HepG2 (cell line): ENCODE measurements around the gene ZNF587B. TPM values are rescaled to one million over a fixed set of nuclear protein-coding genes. Genes with fewer than 3 reads are reported as not detected.
A peak's percentile ranks its signal among the peaks of the same experiment; 100 is the strongest.

Source experiments
- CREM ChIP-seq, 2 experiments: sonication (generic) in 1 of 2; formaldehyde crosslinking in 1 of 2; IDR thresholded peaks; 2 replicates each; pipeline versions ENCODE4 v1.4.0 to v1.6.1; 2016 to 2020; ENCODE audit warnings: antibody characterized with exemption in 1 of 2, mild to moderate bottlenecking in 1 of 2, missing genetic modification reagents in 1 of 2
- DR1 ChIP-seq: sonication (generic); formaldehyde crosslinking; IDR thresholded peaks from 2 replicates; pipeline ENCODE4 v1.8.0; 2021; ENCODE audit warnings: mild to moderate bottlenecking, missing genetic modification reagents, inconsistent platforms
- GABPB1 ChIP-seq: IDR thresholded peaks from 2 replicates; pipeline ENCODE4 v1.6.1; 2016; ENCODE audit warnings: mild to moderate bottlenecking, missing genetic modification reagents, moderate library complexity, missing compliant biosample characterization
- HCFC1 ChIP-seq: fragments of 150-350 bp; IDR thresholded peaks from 2 replicates; pipeline ENCODE4 v1.6.1; 2014; ENCODE audit warnings: low read depth, low read length
- HNF1A ChIP-seq, 2 experiments: sonication (generic) in 1 of 2; formaldehyde crosslinking in 1 of 2; IDR thresholded peaks; 2 replicates each; pipeline versions ENCODE4 v1.4.0 to v1.6.1; 2016 to 2020; ENCODE audit warnings: borderline replicate concordance in 1 of 2, low read depth in 1 of 2, mild to moderate bottlenecking in 1 of 2, missing genetic modification reagents in 1 of 2
- KAT8 ChIP-seq: IDR thresholded peaks from 2 replicates; pipeline ENCODE4 v1.6.1; 2016; ENCODE audit warnings: missing genetic modification reagents, missing compliant biosample characterization
- KDM2A ChIP-seq: sonication (generic); formaldehyde crosslinking; IDR thresholded peaks from 2 replicates; pipeline ENCODE4 v1.4.0; 2020; ENCODE audit warnings: low read depth, missing genetic modification reagents, borderline replicate concordance
- MAZ ChIP-seq, 2 experiments: sonication (generic) in 1 of 2; formaldehyde crosslinking in 1 of 2; IDR thresholded peaks; 2 replicates each; pipeline versions ENCODE4 v1.5.0 to v1.6.1; 2012 to 2020; ENCODE audit warnings: low read depth in 2 of 2, mild to moderate bottlenecking in 2 of 2, borderline replicate concordance in 1 of 2, improper control_type of control experiment in 1 of 2, low read length in 1 of 2, missing genetic modification reagents in 1 of 2, moderate library complexity in 1 of 2
- MYC ChIP-seq: sonication (generic); formaldehyde crosslinking; IDR thresholded peaks from 2 replicates; pipeline ENCODE4 v1.9.0; 2021; ENCODE audit warnings: missing genetic modification reagents, borderline replicate concordance
- POGZ ChIP-seq: sonication (generic); formaldehyde crosslinking; IDR thresholded peaks from 2 replicates; pipeline ENCODE4 v1.4.0; 2020; ENCODE audit warnings: mild to moderate bottlenecking, missing genetic modification reagents
- REST ChIP-seq, 2 experiments: IDR thresholded peaks; 2 replicates each; pipeline ENCODE4 v1.6.1; 2011 to 2012; ENCODE audit warnings: low read length in 2 of 2, borderline replicate concordance in 1 of 2, low read depth in 1 of 2, mild to moderate bottlenecking in 1 of 2, moderate library complexity in 1 of 2
- SIN3A ChIP-seq: IDR thresholded peaks from 2 replicates; pipeline ENCODE4 v1.6.1; 2011; ENCODE audit warnings: low read depth, mild to moderate bottlenecking, control low read depth, low read length, borderline replicate concordance
- TGIF2 ChIP-seq: IDR thresholded peaks from 2 replicates; pipeline ENCODE4 v1.6.1; 2016; ENCODE audit warnings: control low read depth, missing compliant biosample characterization
- ZNF574 ChIP-seq: sonication (generic); formaldehyde crosslinking; IDR thresholded peaks from 2 replicates; pipeline ENCODE4 v1.4.0; 2020; ENCODE audit warnings: missing genetic modification reagents
- ZNF768 ChIP-seq: sonication (generic); formaldehyde crosslinking; IDR thresholded peaks from 2 replicates; pipeline ENCODE4 v1.4.0; 2020; ENCODE audit warnings: missing genetic modification reagents
- ZSCAN31 ChIP-seq: sonication (generic); formaldehyde crosslinking; IDR thresholded peaks from 2 replicates; pipeline ENCODE4 v1.5.0; 2020; ENCODE audit warnings: low read depth, mild to moderate bottlenecking, missing genetic modification reagents
- polyA plus RNA-seq, 8 experiments: library from polyadenylated mRNA; depleted of rRNA in 3 of 8; stranded (reverse) in 7 of 8; unstranded in 1 of 8; fragments of >200 nt; fragmentation: Illumina TruSeq in 4 of 8; extraction: Trizol in 4 of 8; gene quantifications; 2 replicates each; pipeline versions ENCODE4 v1.2.1 to v1.2.3, GENCODE V29; 2011 to 2016; ENCODE audit warnings: low read depth in 4 of 8, missing spikeins in 1 of 8, mixed read lengths in 1 of 8; ENCODE audit not compliant: insufficient read depth in 1 of 8
- total RNA-seq, 5 experiments: library from RNA; depleted of rRNA; stranded (reverse); fragments of >200 nt; fragmentation: Illumina TruSeq; extraction: Trizol; gene quantifications; 2 replicates each; pipeline ENCODE4 v1.2.3, GENCODE V29; 2016; ENCODE audit warnings: low read depth in 1 of 5

Gene ZNF587B
- total and polyA plus RNA-seq, 2 of the 13 experiments (the other 11 are each of a cell fraction or from before 2014, with no cell fraction given): 5.2 to 29.9 TPM

GRCh38 chr19:57814505-57815246 lies 15.4 kb upstream of the ZNF587B start, which contains the start of gene ZNF552 (continued):
- no peak for TF ChIP-seq HNF1A (IDR thresholded peaks at IDR 0.05; ENCODE audit: low read depth)
- TF ChIP-seq HNF1A (CRISPR knock-in tag; IDR thresholded peaks at IDR 0.05; ENCODE audit: borderline replicate concordance): 0 out of 2 replicates have a peak, but pooled peaks have one; percentile 36
- peak; percentile 80; the same call in 1 of the 2 replicates for TF ChIP-seq SIN3A
- peak; percentile 43; the same call in 1 of the 2 replicates for TF ChIP-seq MYC (CRISPR knock-in tag)
- peak; percentile 84 for TF ChIP-seq ZNF574 (CRISPR knock-in tag)
- TF ChIP-seq KAT8 (CRISPR knock-in tag): peak; percentile 91
- TF ChIP-seq ZNF768: peak; percentile 24; the same call in 1 of the 2 replicates
- 0 out of 2 replicates have a peak, but pooled peaks have one; percentile 72 for TF ChIP-seq ZSCAN31 (CRISPR knock-in tag)
- 0 out of 2 replicates have a peak, but pooled peaks have one; percentile 14 for TF ChIP-seq TGIF2 (CRISPR knock-in tag)
- TF ChIP-seq CREM (IDR thresholded peaks at IDR 0.05): peak; percentile 94
- TF ChIP-seq CREM (CRISPR knock-in tag; IDR thresholded peaks at IDR 0.05): no peak
- TF ChIP-seq HCFC1: peak; percentile 93
- no peak for TF ChIP-seq MAZ (IDR thresholded peaks at IDR 0.05; ENCODE audit: borderline replicate concordance, low read depth, low read length)
- peak; percentile 29; the same call in 1 of the 2 replicates for TF ChIP-seq MAZ (CRISPR knock-in tag; IDR thresholded peaks at IDR 0.05; ENCODE audit: low read depth)
- peak; percentile 23; the same call in 1 of the 2 replicates for TF ChIP-seq POGZ (CRISPR knock-in tag)
- TF ChIP-seq KDM2A: peak; percentile 86
- peak in 1 of 2 experiments; percentile 16; a peak in 1 of 4 replicates for TF ChIP-seq REST (IDR thresholded peaks at IDR 0.05; ENCODE audit: borderline replicate concordance in 1 of 2, low read depth in 1 of 2, low read length in 2 of 2)
- peak; percentile 87 for TF ChIP-seq DR1 (CRISPR knock-in tag)
- TF ChIP-seq GABPB1 (CRISPR knock-in tag): peak; percentile 93
